ENCODE data around the gene SLC35F5.

Gene SLC35F5

GRCh38 chr2:113734185-113734584, 22.3 kb downstream of the SLC35F5 start:
- no peak for DNase-seq (ENCODE audit: low read depth)
- no peak for TF ChIP-seq CTCF (IDR thresholded peaks at IDR 0.05; ENCODE audit: low read depth, low read length, missing control alignments)
- no peak overlapping the region for H3K4me3 ChIP-seq (ENCODE audit: low read depth, low read length)
- in situ Hi-C loops (cut with HindIII; ENCODE audit: low sequenced_read_pairs): no loop called here

GRCh38 chr2:113724010-113724409, 32.4 kb downstream of the SLC35F5 start:
- TF ChIP-seq CTCF (IDR thresholded peaks at IDR 0.05; ENCODE audit: low read depth, low read length, missing control alignments): no peak
- no peak for DNase-seq (ENCODE audit: low read depth)
- in situ Hi-C loops (cut with HindIII; ENCODE audit: low sequenced_read_pairs): no loop called here
- no peak overlapping the region for H3K4me3 ChIP-seq (ENCODE audit: low read depth, low read length)

- DNase-seq (ENCODE audit: low read depth): no peak
- H3K4me3 ChIP-seq (ENCODE audit: low read depth, low read length): no peak overlapping the region
- in situ Hi-C loops (cut with HindIII; ENCODE audit: low sequenced_read_pairs): no loop called here
- no peak for TF ChIP-seq CTCF (IDR thresholded peaks at IDR 0.05; ENCODE audit: low read depth, low read length, missing control alignments)
Observed at GRCh38 chr2:113723411-113723810, 33.0 kb downstream of the SLC35F5 start.

- H3K4me3 ChIP-seq (ENCODE audit: low read depth, low read length): no peak overlapping the region
- in situ Hi-C loops (cut with HindIII; ENCODE audit: low sequenced_read_pairs): no loop called here
- peak; percentile 23 for TF ChIP-seq CTCF (IDR thresholded peaks at IDR 0.05; ENCODE audit: low read depth, low read length, missing control alignments)
Observed at GRCh38 chr2:113720167-113720566, 36.3 kb downstream of the SLC35F5 start.

GRCh38 chr2:113716291-113716690, 40.2 kb downstream of the SLC35F5 start:
- H3K4me3 ChIP-seq (ENCODE audit: low read depth, low read length): no peak overlapping the region
- in situ Hi-C loops (cut with HindIII; ENCODE audit: low sequenced_read_pairs): no loop called here
- DNase-seq (ENCODE audit: low read depth): no peak
- TF ChIP-seq CTCF (IDR thresholded peaks at IDR 0.05; ENCODE audit: low read depth, low read length, missing control alignments): no peak

More at GRCh38 chr2:113720167-113720566, 36.3 kb downstream of the SLC35F5 start:
- DNase-seq (ENCODE audit: low read depth): no peak

GRCh38 chr2:113712941-113713340, 43.5 kb downstream of the SLC35F5 start:
- no peak for TF ChIP-seq CTCF (IDR thresholded peaks at IDR 0.05; ENCODE audit: low read depth, low read length, missing control alignments)
- in situ Hi-C loops (cut with HindIII; ENCODE audit: low sequenced_read_pairs): no loop called here
- H3K4me3 ChIP-seq (ENCODE audit: low read depth, low read length): no peak overlapping the region
- DNase-seq (ENCODE audit: low read depth): no peak

GRCh38 chr2:113711851-113712250, 44.6 kb downstream of the SLC35F5 start:
- in situ Hi-C loops (cut with HindIII; ENCODE audit: low sequenced_read_pairs): no loop called here
- DNase-seq (ENCODE audit: low read depth): no peak
- H3K4me3 ChIP-seq (ENCODE audit: low read depth, low read length): no peak overlapping the region
- TF ChIP-seq CTCF (IDR thresholded peaks at IDR 0.05; ENCODE audit: low read depth, low read length, missing control alignments): no peak

All from astrocyte of the cerebellum (primary cell).